Endometrium (tissue), 2 donors: ENCODE data around the gene NTM.
"Not testable (repeated sequence)": the region's sequence is repeated elsewhere in the genome, so short reads cannot be mapped to it uniquely, and the experiment has no call there.

ENCODE experiments used
- FAIRE-seq: peaks from 2 replicates; lab custom pipeline; 2012; peaks lifted over from hg19 to GRCh38; lab: Jason Lieb, UNC
- donor health status: control.
- donor health status: control.

Gene NTM

DNA sequence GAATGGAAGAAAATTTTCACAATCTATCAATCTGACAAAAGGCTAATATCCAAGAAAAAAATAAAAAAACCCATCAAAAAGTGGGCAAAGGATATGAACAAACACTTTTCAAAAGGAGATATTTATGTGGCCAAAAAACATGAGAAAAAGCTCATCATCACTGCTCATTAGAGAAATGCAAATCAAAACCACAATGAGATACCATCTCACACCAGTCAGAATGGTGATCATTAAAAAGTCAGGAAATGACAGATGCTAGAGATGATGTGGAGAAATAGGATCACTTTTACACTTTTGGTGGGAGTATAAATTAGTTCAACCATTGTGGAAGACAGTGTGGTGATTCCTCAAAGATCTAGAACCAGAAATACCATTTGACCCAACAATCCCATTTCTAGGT lies 999.7 kb downstream of the NTM start:
- not testable (repeated sequence) for FAIRE-seq

DNA sequence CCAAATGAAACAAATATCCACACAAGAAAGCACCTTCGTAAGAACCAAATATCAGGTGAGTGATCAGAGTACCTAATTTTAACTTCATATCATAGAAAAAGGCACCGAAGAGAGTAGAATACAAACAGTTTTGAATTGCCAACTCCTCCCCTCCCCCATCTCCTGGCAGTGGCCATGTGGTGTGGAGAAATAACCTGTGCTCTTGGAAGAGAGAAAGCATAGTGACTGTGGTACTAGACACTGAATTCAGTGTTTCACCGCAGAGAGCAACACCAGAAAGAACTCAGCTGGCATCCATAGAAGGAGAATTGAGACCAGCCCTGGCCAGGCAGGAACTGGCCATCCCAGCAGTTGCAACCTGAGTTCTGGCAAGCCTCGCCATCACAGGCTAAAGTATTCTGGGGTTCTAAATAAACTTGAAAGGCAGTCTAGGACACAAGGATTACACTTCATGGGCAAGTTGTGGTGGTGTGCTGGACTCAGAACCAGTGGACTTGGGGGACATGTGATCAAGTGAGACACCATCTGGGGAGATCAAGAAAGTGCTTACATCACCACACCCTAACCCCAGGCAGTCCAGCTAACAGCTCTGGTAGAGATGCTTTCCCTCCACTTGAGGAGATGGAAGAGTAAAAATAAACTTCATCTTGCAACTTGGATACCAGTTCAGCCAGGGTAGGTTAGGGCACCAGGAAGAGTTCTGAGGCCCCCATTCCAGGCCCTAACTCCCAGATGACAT lies 1003.2 kb downstream of the NTM start:
- FAIRE-seq, result no peak

DNA sequence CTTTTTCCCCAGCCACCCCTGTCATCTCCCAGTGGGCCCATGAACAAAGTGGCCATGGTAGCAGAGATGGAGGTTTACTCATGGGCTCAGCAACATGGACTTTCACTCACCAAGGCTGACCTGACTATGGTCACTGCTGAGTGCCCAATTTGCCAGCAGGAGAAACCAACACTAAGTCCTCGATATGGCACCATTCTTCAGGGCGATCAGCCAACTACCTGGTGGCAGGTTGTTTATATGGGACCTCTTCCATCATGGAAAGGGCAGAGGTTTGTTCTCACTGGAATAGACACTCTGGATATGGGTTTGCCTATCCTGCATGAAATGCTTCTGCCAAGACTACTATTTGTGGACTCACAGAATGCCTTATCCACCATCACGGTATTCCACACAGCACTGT lies 1009.1 kb downstream of the NTM start:
- no peak for FAIRE-seq
